Activated CD4-positive, alpha-beta T cell treated with anti-CD3 and anti-CD28 coated beads for 24 hours (primary cell): ENCODE measurements around the gene ANAPC16.
"Not testable (repeated sequence)": the region's sequence is repeated elsewhere in the genome, so short reads cannot be mapped to it uniquely, and the experiment has no call there.

Experiments used
- DNase-seq, 2 donors: peaks; one replicate each; pipeline ENCODE4 v3.0.0-alpha.2; 2020; ENCODE audit warnings: low read depth in 2 of 2

Gene ANAPC16

DNA sequence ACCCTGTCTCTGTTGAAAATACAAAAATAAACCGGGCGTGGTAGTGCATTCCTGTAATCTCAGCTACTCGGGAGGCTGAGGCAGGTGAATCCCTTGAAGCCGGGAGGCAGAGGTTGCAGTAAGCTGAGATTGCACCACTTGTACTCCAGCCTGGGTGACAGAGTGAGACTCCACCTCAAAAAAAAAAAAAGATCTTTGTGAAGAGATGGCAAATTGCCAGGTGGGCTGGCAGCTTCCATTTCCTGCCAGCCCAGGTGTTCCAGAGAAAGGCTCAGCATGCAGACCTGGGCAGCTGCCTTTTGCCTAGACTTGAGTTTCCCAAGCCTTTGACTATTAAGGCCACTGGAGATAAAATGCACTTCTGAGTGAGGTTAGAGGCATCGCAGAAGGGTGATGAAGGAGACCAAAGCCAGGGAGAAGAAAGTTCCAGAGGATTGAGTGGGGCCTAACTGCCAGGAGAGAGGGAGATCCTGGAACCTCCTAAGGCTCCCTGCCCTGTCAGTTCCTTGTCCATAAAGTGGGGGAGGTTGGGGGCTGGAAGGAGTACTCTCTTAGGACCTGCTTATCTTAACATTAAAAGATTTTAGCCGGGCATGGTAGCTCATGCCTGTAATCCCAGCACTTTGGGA lies 47.9 kb downstream of the ANAPC16 start:
- no peak for DNase-seq

DNA sequence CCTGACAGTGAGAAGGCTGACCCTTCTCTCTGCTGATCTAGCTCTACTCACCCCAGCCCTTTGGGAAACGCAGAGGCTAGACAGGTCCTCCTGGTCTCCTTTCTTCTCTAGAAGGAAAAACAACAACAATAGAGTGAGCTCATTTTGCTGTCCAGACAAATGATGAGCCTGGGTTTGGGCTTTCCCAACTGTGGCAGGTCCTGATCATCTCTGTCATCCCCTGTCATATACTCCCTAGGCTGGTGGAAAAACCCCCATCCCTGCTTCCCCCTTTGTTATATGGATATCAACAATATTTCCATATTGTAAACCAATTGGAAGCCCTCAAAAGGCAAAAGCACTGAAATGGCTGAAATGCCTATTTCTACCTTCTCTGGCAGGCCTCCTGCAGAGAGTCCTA lies 48.7 kb downstream of the ANAPC16 start:
- no peak for DNase-seq

DNA sequence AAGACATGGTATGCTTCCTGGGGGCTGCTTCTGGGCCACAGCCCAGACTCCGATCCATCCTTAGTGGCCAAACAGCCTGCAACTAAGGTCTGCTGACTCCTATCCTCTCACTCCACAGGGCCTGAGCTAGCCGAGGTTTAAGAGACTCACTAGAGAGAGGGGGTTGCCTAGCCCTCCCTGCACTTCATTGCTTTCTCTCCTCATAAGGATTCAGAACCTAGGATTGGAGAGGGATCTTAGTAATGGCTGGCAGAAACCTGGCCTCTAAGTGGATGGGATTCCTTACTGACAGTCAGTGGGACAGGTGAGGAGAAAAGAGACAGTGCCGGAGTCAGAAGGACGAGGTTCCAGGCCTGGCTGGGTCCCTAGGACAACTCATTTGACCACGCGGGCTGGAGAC lies 49.7 kb downstream of the ANAPC16 start:
- no peak for DNase-seq

DNA sequence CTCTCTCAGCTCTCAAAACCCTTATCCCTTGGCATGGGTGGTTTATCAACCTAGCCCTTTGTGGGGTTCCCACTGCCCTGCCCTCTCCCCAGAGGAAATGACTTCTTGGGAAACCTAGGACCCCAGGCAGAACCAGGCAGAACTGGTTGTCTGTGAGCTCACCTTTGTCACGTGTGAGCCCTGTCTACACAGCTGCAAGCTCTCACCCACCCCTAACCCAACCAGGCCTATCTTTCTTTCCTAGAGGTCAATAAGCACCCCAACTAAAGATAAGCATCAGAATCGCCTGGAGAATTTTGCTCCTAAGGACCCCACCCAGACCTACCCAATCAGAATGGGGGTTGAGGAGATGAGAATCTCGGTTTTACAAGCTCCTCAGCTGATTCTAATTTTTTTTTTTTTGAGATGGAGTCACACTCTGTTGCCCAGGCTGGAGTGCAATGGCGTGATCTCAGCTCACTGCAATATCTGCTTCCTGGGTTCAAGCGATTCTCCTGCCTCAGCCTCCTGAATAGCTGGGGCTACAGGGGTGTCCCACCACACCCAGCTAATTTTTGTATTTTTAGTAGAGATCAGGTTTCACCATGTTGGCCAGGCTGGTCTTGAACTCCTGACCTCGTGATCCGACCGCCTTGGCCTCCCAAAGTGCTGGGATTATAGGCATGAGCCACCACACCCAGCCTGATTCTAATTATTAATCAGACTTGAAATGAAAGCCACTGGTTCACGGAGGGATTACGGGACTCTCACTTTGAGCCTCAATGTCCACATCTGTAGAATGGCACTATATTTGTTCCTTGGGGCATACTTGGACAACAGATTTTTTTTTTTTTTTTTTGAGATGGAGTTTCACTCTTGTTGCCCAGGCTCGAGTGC lies 50.4 kb downstream of the ANAPC16 start:
- no peak for DNase-seq

DNA sequence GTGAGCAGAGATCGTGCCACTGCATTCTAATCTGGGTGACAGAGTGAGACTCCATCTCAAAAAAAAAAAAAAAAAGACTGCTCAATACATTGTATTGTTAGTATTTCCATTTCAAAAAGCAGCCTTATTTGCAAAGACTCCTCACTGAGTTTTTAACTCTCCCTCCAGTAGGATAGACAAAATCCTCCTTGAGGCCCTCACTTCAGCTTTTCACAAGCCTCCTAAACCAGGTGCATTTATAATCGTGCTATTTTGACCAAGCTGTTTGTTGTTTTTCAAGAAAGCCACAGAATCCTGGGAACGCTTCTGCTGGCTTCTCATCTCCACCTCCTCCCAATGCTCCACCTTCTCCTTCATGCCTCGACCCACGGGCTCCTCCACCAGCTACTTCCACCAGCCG lies 51.6 kb downstream of the ANAPC16 start:
- DNase-seq, result no peak

DNA sequence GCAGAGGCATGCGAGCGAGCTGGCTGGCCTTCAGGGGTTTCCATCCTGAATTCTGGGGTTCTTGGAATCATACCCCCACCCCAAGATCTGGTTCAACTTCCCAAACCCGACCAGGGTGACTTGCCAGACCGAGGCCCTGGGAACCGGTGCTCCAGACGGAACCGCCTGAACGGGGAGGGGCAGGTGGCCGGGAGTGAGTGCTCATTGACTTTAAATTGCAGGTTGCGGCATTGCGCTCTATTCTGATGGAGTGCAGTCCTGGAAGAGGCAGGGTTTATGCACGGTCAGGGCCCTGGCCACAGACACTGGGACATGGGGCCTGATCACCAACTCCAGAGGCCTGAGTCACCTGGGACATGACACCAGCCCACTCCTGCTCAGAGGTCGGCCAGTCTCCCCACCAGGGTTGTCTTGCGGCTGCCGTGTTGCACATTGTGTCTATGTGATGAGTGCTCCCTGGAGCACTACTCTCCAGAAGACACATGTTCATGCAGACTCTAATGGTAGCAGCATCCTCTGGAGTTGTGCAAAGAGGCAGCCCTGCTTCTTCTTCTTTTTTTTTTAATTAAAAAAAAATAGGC lies 52.1 kb downstream of the ANAPC16 start:
- no peak for DNase-seq

DNA sequence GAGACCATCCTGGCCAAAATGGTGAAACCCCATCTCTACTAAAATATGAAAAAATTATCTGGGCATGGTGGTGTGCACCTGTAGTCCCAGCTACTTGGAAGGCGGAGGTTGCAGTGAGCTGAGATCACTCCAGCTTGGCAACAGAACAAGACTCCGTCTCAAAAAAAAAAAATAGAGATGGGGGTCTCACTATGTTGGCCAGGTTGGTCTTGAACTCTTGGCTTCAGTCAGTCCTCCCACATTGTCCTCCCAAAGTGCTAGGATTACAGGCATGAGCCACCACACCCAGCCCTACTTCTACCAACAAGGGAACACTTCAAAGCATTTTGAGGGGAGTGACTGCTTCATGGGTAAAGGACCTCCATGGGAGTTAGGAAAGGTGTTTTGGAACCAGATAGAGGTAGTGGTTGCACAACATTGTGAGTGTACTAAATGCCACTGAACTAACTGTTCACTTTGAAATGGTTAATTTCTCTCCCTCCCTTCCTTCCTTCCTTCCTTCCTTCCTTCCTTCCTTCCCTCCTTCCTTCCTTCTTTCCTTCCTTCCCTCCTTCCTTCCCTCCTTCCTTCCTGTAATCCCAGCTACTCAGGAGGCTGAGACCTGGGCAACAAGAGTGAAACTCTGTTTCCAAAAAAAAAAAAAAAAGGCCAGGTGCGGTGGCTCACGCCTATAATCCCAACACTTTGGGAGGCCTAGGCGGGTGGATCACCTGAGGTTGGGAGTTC lies 52.8 kb downstream of the ANAPC16 start:
- not testable (repeated sequence) for DNase-seq

DNA sequence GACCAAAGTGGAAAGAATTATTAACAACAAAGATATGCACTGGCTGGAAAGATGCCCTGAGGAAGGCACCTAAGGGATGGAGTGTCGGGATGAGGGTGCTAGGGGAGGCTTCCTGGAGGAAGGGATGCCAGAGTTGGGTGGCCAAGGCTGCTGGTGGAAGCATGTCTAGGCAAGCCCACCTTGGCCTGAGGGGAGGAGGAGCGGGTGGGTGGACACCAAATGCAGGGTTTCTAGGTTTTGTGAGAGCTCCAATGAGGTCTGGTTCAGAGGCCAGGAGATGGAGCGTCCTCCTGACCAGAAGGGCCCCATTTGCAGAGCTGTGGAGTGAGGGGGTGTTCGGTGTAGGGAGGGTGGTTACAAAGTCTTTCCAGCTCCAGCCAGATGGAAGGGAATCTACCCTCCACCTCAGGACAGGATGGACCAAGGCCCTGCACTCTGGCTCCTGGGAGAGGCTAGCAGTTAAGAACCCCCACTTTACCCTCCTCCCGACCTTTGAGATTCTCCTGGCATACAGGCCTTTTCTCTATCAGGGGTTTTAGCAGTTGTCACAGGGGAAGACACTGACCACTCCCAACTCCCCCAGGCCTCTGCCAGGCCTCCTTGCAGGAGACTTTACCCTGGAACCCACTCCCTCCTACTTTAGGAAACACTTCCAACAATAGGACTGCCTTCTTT lies 54.9 kb downstream of the ANAPC16 start:
- no peak for DNase-seq

DNA sequence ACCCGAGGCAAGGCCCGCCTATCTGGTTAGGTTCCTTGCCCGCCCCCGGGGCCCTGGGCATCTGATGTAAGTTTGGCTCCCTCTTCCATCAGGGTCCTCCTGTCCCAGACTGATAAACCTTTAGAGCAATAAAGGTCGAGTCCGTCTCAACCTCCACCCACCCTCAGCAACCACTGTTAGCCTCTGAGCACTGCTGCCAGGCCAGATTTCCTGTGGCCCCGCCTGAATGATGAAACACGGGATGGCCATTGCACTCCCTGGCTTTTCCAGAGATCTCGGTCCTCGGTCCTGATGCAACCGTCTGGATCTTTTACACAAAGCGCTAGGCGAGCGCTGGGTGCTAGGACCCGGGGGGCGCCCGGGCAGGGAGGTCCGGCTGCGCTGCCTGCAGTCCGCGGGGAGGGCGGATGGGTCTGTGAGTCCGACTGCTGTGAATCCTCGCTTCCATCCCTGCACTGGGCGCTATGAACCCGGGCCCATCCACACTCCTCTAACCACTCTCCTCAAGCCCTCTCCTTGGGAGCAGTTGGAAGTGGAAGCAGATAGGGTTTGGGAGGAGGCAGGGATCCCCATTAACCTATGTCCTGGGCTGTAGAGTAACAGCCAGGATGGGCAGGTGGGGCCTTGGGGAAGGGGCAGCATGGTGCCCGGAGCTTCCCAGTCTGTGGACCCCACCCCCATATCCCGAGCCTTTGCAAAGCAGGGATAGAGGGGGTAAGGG lies 57.0 kb downstream of the ANAPC16 start:
- no peak for DNase-seq

DNA sequence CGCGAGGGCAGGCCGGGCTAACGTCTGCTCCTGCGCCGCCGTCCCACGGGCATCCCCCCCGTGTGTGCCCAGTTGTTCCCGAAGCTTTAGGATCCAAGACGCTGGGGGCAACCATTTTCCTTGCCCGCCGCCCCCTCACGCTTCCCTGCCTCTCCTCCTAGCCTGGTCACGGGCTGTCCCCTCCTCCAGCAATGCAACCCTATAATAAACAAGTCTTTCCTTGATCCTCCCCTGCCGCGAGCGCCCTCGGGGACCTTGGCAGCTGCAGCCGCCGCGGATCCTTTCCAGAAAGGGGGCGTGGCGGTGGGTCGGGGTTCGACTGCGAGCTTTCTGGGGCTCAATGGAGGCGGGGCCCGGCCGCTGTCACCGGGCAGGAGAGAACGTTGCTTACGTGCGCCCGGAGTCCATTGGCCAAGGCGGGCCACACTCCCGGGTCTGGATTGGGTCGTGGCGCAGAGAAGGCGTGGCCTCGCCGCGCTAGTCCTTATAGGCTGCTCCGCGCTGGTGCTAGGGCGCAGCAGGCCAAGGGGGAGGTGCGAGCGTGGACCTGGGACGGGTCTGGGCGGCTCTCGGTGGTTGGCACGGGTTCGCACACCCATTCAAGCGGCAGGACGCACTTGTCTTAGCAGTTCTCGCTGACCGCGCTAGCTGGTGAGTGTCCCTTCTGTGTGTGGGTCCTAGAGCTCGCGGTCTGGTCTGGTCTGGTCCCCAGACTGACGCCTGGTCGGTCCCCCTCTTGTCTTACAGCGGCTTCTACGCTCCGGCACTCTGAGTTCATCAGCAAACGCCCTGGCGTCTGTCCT lies 57.8 kb downstream of the ANAPC16 start, which contains the start of gene DDIT4:
Gene DDIT4 (plus strand): TSS at position 515 of the 803 bp plus-strand sequence. CDS start 293 bp downstream, outside the sequence.
- peak; percentile 94 to 99 for DNase-seq

DNA sequence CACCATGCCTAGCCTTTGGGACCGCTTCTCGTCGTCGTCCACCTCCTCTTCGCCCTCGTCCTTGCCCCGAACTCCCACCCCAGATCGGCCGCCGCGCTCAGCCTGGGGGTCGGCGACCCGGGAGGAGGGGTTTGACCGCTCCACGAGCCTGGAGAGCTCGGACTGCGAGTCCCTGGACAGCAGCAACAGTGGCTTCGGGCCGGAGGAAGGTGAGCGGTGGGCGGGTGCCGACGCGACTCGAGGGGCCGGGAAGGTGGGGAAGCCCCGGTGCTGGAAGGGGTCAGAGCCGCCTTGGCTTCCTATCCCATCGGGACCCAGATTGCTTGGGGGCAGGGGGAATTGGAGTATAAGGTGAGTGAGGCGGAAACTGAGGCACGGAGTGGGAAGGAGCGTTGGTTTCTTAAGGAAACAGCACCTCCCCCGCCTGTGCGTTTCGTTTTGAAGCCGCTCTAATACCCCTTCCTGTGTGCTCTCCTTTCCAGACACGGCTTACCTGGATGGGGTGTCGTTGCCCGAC lies 58.5 kb downstream of the ANAPC16 start:
- no peak for DNase-seq

DNA sequence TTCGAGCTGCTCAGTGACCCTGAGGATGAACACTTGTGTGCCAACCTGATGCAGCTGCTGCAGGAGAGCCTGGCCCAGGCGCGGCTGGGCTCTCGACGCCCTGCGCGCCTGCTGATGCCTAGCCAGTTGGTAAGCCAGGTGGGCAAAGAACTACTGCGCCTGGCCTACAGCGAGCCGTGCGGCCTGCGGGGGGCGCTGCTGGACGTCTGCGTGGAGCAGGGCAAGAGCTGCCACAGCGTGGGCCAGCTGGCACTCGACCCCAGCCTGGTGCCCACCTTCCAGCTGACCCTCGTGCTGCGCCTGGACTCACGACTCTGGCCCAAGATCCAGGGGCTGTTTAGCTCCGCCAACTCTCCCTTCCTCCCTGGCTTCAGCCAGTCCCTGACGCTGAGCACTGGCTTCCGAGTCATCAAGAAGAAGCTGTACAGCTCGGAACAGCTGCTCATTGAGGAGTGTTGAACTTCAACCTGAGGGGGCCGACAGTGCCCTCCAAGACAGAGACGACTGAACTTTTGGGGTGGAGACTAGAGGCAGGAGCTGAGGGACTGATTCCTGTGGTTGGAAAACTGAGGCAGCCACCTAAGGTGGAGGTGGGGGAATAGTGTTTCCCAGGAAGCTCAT lies 59.0 kb downstream of the ANAPC16 start:
- peak in 1 of 2 donors; percentile 58 for DNase-seq

DNA sequence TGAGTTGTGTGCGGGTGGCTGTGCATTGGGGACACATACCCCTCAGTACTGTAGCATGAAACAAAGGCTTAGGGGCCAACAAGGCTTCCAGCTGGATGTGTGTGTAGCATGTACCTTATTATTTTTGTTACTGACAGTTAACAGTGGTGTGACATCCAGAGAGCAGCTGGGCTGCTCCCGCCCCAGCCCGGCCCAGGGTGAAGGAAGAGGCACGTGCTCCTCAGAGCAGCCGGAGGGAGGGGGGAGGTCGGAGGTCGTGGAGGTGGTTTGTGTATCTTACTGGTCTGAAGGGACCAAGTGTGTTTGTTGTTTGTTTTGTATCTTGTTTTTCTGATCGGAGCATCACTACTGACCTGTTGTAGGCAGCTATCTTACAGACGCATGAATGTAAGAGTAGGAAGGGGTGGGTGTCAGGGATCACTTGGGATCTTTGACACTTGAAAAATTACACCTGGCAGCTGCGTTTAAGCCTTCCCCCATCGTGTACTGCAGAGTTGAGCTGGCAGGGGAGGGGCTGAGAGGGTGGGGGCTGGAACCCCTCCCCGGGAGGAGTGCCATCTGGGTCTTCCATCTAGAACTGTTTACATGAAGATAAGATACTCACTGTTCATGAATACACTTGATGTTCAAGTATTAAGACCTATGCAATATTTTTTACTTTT lies 59.7 kb downstream of the ANAPC16 start:
- DNase-seq, result no peak

DNA sequence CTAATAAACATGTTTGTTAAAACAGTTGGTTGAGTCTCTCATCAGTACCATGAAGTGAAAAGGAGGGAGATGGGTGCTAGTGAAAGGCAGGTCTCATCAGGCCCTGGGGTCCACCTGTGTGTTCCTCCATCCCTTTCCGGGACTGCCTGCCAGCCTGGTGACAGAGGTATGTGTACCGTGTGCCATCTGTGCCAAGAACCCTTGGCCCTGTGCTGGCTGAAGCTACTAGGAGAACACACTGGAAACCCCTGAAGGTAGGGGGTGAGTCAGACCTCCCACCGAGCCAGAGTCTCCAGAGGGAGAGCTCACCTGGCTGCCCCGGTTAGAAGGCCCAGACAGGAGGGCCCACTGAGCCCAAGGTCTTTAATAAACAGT lies 60.2 kb downstream of the ANAPC16 start:
- DNase-seq, result no peak

DNA sequence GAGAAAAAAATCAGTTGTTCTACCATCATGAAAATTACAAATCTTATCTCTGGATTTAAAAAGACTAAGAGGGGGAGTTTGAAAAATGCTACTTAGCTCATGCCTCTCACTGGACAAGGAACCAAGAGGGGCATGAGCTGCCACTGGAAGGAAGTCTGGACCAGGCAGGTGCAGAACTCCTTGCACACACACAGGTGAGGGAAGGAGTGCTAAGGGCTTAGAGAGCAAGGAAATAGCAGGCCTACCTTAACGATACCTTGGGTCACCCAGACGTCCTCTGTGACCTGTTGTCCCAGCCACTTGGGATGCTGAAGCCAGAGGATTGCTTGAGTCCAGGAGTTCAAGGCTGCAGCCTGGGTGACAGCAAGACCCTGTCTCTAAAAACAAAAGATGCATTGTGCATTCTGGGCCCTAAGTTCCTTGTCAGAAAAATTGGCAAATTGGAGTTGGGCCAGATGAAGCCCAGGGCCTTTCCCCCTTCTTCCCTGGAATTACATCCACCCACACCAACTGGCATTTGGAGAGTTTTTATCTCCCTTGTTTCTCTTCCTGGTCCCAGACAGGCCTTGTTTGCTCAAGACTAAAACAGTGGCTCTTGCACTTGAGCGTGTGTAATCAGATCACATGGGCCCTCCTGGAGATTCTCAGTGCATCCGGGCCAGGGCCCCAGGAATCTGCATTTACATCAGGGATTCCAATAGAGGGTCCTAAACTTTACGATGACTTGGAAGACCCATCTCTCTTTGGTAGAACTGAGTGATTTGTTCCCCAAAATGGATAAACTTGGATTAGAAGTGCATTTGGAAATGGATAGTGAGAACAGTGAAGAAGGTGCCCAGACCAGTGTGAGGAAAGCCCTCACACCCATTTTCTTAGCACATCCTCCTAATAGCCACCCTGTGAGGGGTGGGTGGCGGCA lies 60.9 kb downstream of the ANAPC16 start:
- DNase-seq, result no peak

DNA sequence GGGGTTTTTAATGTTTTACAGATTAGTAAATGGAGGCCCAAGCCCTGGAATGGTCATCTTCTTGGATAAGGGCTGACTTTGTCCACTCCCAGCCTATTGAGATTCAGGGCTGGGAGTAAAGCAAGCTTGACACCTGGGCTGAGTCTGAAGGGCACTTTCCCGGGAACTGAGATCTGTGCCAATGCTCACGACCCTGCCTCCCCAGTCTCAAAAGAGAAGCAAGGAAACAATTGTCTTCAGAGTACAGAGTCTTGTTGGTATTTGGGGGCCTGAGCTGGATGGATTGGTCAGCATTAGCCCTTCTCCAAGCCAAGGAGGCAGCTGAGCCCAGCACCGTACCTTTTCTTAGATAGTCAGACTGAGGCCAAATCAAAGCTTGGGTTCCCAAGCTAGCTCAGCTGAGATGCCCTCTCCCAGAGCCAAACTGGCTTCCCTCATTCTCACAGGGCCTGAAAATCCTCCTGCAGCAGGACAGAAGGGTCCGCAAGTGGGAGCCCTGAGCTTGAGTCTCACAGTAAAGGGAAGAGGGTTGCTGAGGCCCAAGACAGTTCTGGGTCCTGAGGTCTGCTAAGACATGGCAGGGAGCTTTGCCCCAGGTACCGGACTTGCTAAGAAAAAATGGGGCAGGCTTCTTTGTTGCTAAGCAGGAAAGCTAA lies 61.7 kb downstream of the ANAPC16 start:
- no peak for DNase-seq

DNA sequence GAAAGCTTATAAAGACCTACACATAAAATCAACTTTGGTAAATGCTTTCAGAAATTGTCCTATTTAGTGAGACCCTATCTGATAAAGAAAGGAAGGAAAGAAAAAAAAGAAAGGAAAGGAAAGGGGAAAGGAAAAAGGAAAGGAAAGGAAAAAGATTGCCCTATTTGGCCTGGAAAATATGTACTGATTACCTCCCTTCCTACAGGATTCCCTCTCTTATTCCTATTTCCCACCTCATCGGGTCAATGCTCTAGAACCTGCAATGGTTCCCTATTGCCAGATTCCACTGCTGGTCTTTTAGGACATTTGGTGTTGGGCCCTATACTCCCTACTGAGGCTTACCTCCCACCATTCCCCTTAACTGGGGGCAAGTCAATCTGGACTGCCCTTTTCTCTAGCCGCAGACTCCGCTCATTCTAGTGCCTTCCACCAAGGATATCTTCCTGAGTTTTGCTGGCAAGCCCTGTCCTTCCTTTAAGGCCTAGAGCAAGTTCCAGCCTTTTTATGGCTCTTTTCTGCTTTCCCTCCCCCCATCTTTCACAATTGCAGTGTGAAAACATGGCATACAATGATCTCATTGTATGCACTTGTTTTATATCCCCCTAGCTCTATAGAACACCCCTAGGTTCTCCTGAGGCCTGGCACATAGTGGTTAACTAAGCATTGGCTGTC lies 62.3 kb downstream of the ANAPC16 start:
- no peak for DNase-seq
